ENCODE data around the gene PHTF1. TPM values are rescaled to one million over a fixed set of nuclear protein-coding genes. Genes with fewer than 3 reads are reported as not detected.

The PHTF1 gene
- total RNA-seq, 3 donors from 2014 or later = 9.1 to 10.9 (median 9.9) TPM

GRCh38 chr1:113657556-113658063, 101.7 kb downstream of the PHTF1 start:
- Mint-ChIP-seq H3K4me1 (ENCODE audit: low read depth) (no peaks in the 10 kb centered on the region), H3K36me3 (ENCODE audit: insufficient read depth) (peaks cover 1% of the 10 kb centered on the region), H3K27me3 (ENCODE audit: low read depth) (no peaks in the 10 kb centered on the region), H3K9me3 (no peaks in the 10 kb centered on the region), H3K4me3 (no peak overlapping the region)
- ATAC-seq (no peak), DNase-seq (no peak)

- Mint-ChIP-seq H3K4me3 (no peak overlapping the region), H3K36me3 (ENCODE audit: insufficient read depth) (peaks cover 1% of the 10 kb centered on the region), H3K27me3 (ENCODE audit: low read depth) (no peaks in the 10 kb centered on the region), H3K9me3 (no peaks in the 10 kb centered on the region), H3K4me1 (ENCODE audit: low read depth) (no peaks in the 10 kb centered on the region)
- DNase-seq (no peak), ATAC-seq (no peak)
Measured at GRCh38 chr1:113657126-113657525, 102.2 kb downstream of the PHTF1 start.

GRCh38 chr1:113654883-113655282, 104.4 kb downstream of the PHTF1 start:
- Mint-ChIP-seq H3K27me3 (ENCODE audit: low read depth) (no peaks in the 10 kb centered on the region), H3K4me1 (ENCODE audit: low read depth) (no peaks in the 10 kb centered on the region), H3K9me3 (no peaks in the 10 kb centered on the region), H3K36me3 (ENCODE audit: insufficient read depth) (no peaks in the 10 kb centered on the region), H3K4me3 (no peak overlapping the region)
- DNase-seq (no peak), ATAC-seq (no peak)

- no peaks in the 10 kb centered on the region for H3K4me1 Mint-ChIP-seq (ENCODE audit: low read depth)
- no peaks in the 10 kb centered on the region for H3K36me3 Mint-ChIP-seq (ENCODE audit: insufficient read depth)
- H3K27me3 Mint-ChIP-seq (ENCODE audit: low read depth) = no peaks in the 10 kb centered on the region
- no peak for ATAC-seq
- no peak overlapping the region for H3K4me3 Mint-ChIP-seq
- no peaks in the 10 kb centered on the region for H3K9me3 Mint-ChIP-seq
- no peak for DNase-seq
Measured at GRCh38 chr1:113653741-113654140, 105.5 kb downstream of the PHTF1 start.

- ATAC-seq (no peak), DNase-seq (no peak)
- Mint-ChIP-seq H3K4me1 (ENCODE audit: low read depth) (no peaks in the 10 kb centered on the region), H3K9me3 (no peaks in the 10 kb centered on the region), H3K27me3 (ENCODE audit: low read depth) (no peaks in the 10 kb centered on the region), H3K4me3 (no peak overlapping the region), H3K36me3 (ENCODE audit: insufficient read depth) (no peaks in the 10 kb centered on the region)
Measured at GRCh38 chr1:113652771-113653170, 106.5 kb downstream of the PHTF1 start.

GRCh38 chr1:113648478-113648877, 110.8 kb downstream of the PHTF1 start:
- DNase-seq = no peak
- peaks cover 9% of the 10 kb centered on the region for H3K36me3 Mint-ChIP-seq (ENCODE audit: insufficient read depth)
- no peaks in the 10 kb centered on the region for H3K9me3 Mint-ChIP-seq
- H3K4me1 Mint-ChIP-seq (ENCODE audit: low read depth) = no peaks in the 10 kb centered on the region
- ATAC-seq = no peak
- no peaks in the 10 kb centered on the region for H3K27me3 Mint-ChIP-seq (ENCODE audit: low read depth)
- no peak overlapping the region for H3K4me3 Mint-ChIP-seq

- H3K27me3 Mint-ChIP-seq (ENCODE audit: low read depth) = no peaks in the 10 kb centered on the region
- no peaks in the 10 kb centered on the region for H3K9me3 Mint-ChIP-seq
- no peaks in the 10 kb centered on the region for H3K4me1 Mint-ChIP-seq (ENCODE audit: low read depth)
Measured at GRCh38 chr1:113647164-113647563, 112.1 kb downstream of the PHTF1 start.

More at GRCh38 chr1:113647164-113647563, 112.1 kb downstream of the PHTF1 start:
- Mint-ChIP-seq H3K36me3 (ENCODE audit: insufficient read depth) (peaks cover 13% of the 10 kb centered on the region), H3K4me3 (no peak overlapping the region)
- DNase-seq (no peak), ATAC-seq (no peak)

Other genes with a start within 250 kb of the PHTF1 start
- 10 to 100 TPM; 15.4 to 20.2 (median 17.2) TPM for gene RSBN1, start 53.0 kb upstream of the PHTF1 start, total RNA-seq
- gene PTPN22, start 112.2 kb upstream of the PHTF1 start, total RNA-seq = 10 to 100 TPM; 39.9 to 49.3 (median 46.8) TPM
- 1 to 10 TPM in 2 of 3 donors, under 1 TPM in 1; 0.74 to 1.6 (median 1.4) TPM for gene BCL2L15, start 128.1 kb upstream of the PHTF1 start, total RNA-seq
- gene AP4B1, start 145.3 kb upstream of the PHTF1 start, total RNA-seq = 10 to 100 TPM; 32.2 to 36.3 (median 32.3) TPM
- gene DCLRE1B, start 145.8 kb upstream of the PHTF1 start, total RNA-seq = 10 to 100 TPM; 22.0 to 23.2 (median 22.2) TPM
- gene HIPK1, start 169.8 kb upstream of the PHTF1 start, total RNA-seq = 10 to 100 TPM; 63.6 to 67.1 (median 63.6) TPM
- gene OLFML3, start 220.0 kb upstream of the PHTF1 start, total RNA-seq = under 1 TPM; 0.15 to 0.21 (median 0.16) TPM

Measured in activated T-cell treated with anti-CD3 and anti-CD28 coated beads, Interleukin-2, amount 50 U/mL, for 4 hours (primary cell).